Activated CD4-positive, CD25-positive, alpha-beta regulatory T cell treated with anti-CD3 and anti-CD28 coated beads, Interleukin-2, amount 50 U/mL, for 16 hours (primary cell): ENCODE measurements around the gene FES.
"Not testable (repeated sequence)": the region's sequence is repeated elsewhere in the genome, so short reads cannot be mapped to it uniquely, and the experiment has no call there.

Experiments
- DNase-seq: peaks from one replicate; pipeline ENCODE4 v3.0.0-alpha.2; 2020; ENCODE audit warnings: low read depth, low spot score

Gene FES

GRCh38 chr15:90909976-90910375 lies 25.7 kb downstream of the FES start:
- DNase-seq: no peak

GRCh38 chr15:90910441-90911301 lies 26.4 kb downstream of the FES start:
- DNase-seq: no peak

- DNase-seq: no peak
Observed at GRCh38 chr15:90911302-90911623, 27.0 kb downstream of the FES start.

- no peak for DNase-seq
Observed at GRCh38 chr15:90911906-90912769, 27.8 kb downstream of the FES start.

- DNase-seq: no peak
Observed at GRCh38 chr15:90912770-90913075, 28.4 kb downstream of the FES start.

GRCh38 chr15:90913398-90913944 lies 29.2 kb downstream of the FES start:
- no peak for DNase-seq

GRCh38 chr15:90914305-90915080 lies 30.2 kb downstream of the FES start:
- no peak for DNase-seq

- DNase-seq: no peak
Observed at GRCh38 chr15:90915216-90915807, 31.0 kb downstream of the FES start.

GRCh38 chr15:90915808-90916440 lies 31.6 kb downstream of the FES start:
- DNase-seq: no peak

GRCh38 chr15:90916461-90916860 lies 32.2 kb downstream of the FES start:
- DNase-seq: no peak

- no peak for DNase-seq
Observed at GRCh38 chr15:90917569-90917968, 33.3 kb downstream of the FES start.

- no peak for DNase-seq
Observed at GRCh38 chr15:90918034-90918788, 33.9 kb downstream of the FES start.

GRCh38 chr15:90918835-90919234 lies 34.5 kb downstream of the FES start:
- no peak for DNase-seq

- DNase-seq: no peak
Observed at GRCh38 chr15:90921887-90922286, 37.6 kb downstream of the FES start.

- not testable (repeated sequence) for DNase-seq
Observed at GRCh38 chr15:90922712-90923322, 38.5 kb downstream of the FES start.

GRCh38 chr15:90924375-90924774 lies 40.1 kb downstream of the FES start:
- no peak for DNase-seq

- DNase-seq: not testable (repeated sequence)
Observed at GRCh38 chr15:90926766-90927165, 42.5 kb downstream of the FES start.

- not testable (repeated sequence) for DNase-seq
Observed at GRCh38 chr15:90928106-90928505, 43.8 kb downstream of the FES start.

GRCh38 chr15:90929246-90930019 lies 45.1 kb downstream of the FES start:
- no peak for DNase-seq
